Measurements from ENCODE around the gene RFX2.

RFX2 gene

DNA sequence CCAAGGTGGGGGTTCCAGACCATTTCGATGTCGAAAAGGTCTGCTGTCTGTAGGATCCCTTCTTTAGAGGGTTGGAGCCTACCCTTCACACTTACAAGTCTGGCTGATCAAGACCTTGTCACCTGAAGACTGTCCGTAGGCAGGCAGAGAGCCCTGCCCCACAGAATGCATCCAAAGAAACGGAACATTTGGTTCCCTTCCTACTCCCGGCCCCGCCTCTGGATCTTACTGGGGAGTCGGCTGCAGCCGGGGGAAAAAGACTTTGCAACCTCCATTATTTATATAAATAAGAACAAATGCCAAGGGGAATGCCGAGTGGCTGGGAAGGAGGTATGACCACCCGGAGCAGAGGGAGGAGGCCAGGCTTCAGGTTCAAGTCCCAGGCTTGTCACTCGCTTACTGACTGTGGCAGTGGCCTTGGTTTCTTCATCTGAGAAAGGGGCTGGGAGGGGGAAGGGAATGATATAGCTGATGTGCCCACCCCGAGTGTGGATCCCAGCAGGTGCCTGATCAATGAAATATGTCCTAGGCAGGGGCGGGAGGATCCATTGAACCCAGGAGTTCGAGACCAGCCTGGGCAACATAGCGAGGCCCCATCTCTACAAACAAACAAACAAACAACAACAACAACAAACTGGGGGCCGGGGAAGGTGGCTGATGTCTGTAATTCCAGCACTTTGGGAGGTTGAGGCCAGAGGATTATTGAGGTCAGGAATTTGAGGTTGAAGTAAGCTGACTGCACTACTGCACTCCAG lies 48.7 kb downstream of the RFX2 start:
- peaks cover 20 to 99% (median 68%) of the 10 kb centered on the region in 10 experiments for H3K4me1 ChIP-seq
- H3K9ac ChIP-seq: peak overlapping the region in 2 of 11 experiments; percentile 13 to 30; a peak in 1 of 22 replicates
- peak overlapping the region in 5 of 11 experiments; percentile 31 to 68 (median 57); a peak in 7 of 22 replicates for H3K27ac ChIP-seq
- H3K9me3 ChIP-seq (replicated peaks in 1 of 11): no peaks in the 10 kb centered on the region
- no peak for TF ChIP-seq Cebpa-rat (IDR thresholded peaks at IDR 0.05)
- H3K4me3 ChIP-seq: no peak overlapping the region
- peak overlapping the region in 7 of 11 experiments; percentile 7 to 79 (median 60); a peak in 12 of 22 replicates for H3K4me2 ChIP-seq
- no peaks in the 10 kb centered on the region for H3K36me3 ChIP-seq
- no peaks in the 10 kb centered on the region for H4K20me1 ChIP-seq
- H3K27me3 ChIP-seq: no peaks in the 10 kb centered on the region

DNA sequence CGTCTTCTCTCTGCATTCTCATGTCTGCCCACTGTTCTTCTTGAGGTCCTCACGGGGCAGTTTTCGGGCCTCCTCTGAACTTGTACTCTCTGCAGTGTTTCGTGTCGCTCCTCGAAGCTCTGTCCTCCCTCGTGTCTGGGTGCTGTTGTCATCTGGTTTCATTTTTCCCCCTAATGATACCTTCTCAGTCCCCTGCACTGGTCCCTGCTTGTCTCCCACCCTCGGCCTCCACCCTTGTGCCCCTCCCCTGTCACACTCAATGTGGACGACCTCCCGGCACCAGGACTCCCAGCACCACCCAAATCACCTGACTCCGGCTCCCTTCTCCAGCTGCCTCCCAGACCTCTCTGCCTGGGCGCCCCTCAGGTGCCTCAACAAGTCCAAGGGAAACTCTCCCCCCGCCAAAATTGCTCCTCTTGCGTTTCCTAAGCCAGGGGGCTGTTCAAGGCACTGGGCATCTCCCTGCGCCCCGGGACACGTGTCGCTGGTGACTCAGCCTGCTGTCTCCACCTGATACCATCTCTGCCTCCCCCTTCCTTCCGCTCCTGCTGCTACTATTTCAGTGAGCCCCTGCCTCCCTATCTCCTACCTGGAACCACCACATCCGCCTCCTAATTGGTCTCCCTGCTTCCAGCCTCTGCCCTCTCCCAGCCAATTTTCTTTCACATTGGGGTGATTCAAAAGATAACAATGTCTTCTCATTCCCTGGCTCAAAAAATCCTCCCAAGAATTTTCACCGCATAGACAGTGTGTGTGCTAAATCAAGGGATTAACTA lies 49.5 kb downstream of the RFX2 start:
- peak overlapping the region in 8 of 11 experiments; percentile 37 to 79 (median 60); a peak in 9 of 22 replicates for H3K4me2 ChIP-seq
- H3K4me1 ChIP-seq: peaks cover 13 to 99% (median 65%) of the 10 kb centered on the region in 10 experiments
- no peaks in the 10 kb centered on the region for H4K20me1 ChIP-seq
- TF ChIP-seq Cebpa-rat (IDR thresholded peaks at IDR 0.05): no peak
- H3K27ac ChIP-seq: peak overlapping the region in 6 of 11 experiments; percentile 2 to 30 (median 21); a peak in 4 of 22 replicates
- H3K36me3 ChIP-seq: no peaks in the 10 kb centered on the region
- H3K27me3 ChIP-seq: no peaks in the 10 kb centered on the region
- no peak overlapping the region for H3K4me3 ChIP-seq
- no peaks in the 10 kb centered on the region for H3K9me3 ChIP-seq (replicated peaks in 1 of 11)
- H3K9ac ChIP-seq: no peak overlapping the region

DNA sequence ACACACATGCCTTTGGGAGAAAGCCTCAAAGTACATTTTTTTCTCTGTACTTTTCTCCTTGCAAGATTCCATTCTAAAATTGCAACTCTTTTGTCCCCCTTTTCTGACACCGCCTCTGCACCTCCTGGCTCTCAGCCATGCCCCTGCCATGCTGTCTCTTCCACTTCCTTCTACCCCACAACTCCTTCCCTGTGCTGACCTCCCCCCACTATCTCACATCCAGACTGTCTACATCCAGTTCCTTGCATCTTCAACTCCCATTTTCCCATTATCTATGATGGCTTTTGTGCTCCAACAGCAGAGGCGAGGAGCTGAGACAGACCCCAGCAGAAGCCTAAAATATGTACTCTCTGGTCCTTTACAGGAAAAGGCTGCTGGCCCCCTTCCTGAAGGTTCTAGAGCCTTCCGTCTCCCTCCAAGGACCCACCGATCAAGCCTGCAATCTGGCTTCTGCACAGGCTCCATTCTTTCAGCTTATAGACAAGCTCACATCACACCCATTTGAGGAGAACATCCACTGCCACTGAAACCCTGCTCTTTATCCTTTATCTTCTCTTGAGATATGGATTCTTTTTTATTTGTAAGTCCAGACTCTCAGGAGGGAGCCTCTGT lies 50.2 kb downstream of the RFX2 start:
- no peak for TF ChIP-seq Cebpa-rat (IDR thresholded peaks at IDR 0.05)
- peaks cover 7 to 92% (median 58%) of the 10 kb centered on the region in 10 experiments for H3K4me1 ChIP-seq

DNA sequence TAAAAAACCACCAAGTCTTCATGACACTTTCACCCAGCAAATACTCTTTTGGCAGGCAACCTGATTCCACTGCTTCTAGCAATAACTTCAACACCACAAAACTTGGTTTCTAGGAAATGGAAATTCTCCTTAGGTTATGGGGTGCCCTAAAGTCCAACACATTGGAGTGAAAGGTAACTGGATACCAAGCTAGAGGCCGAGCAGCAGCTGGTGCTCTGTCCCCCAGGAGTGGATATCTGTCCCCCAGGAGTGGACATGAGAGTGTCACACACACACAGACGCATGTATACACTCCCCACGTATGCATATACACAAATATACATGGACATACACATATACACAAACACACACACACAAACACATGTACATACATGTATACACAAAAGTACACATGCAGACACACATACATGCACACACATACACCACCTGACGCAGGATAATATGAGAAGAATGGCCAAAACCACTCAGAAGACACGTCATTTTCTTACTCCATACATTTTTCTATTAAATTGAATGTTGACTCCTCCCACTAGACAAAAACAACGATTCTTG lies 50.8 kb downstream of the RFX2 start:
- H3K9ac ChIP-seq: no peak overlapping the region
- no peak for TF ChIP-seq Cebpa-rat (IDR thresholded peaks at IDR 0.05)
- H3K27ac ChIP-seq: peak overlapping the region in 4 of 11 experiments; percentile 2 to 82 (median 18); a peak in 2 of 22 replicates
- H4K20me1 ChIP-seq: no peaks in the 10 kb centered on the region
- H3K9me3 ChIP-seq (replicated peaks in 1 of 11): no peaks in the 10 kb centered on the region
- peaks cover 7 to 86% (median 54%) of the 10 kb centered on the region in 10 experiments for H3K4me1 ChIP-seq
- H3K4me3 ChIP-seq: no peak overlapping the region
- no peaks in the 10 kb centered on the region for H3K27me3 ChIP-seq
- no peaks in the 10 kb centered on the region for H3K36me3 ChIP-seq
- H3K4me2 ChIP-seq: peak overlapping the region in 10 of 11 experiments; percentile 10 to 79 (median 52); a peak in 13 of 22 replicates

More for the DNA sequence above, 50.2 kb downstream of the RFX2 start:
- Histone ChIP-seq H3K9me3 (replicated peaks in 1 of 11) (no peaks in the 10 kb centered on the region), H3K4me2 (peak overlapping the region; percentile 10 to 79 (median 51); a peak in 17 of 22 replicates), H3K36me3 (no peaks in the 10 kb centered on the region), H3K9ac (no peak overlapping the region; a peak in 1 of 22 replicates), H3K27me3 (no peaks in the 10 kb centered on the region), H3K4me3 (no peak overlapping the region), H3K27ac (peak overlapping the region in 6 of 11 experiments; percentile 1 to 30 (median 14); a peak in 5 of 22 replicates), H4K20me1 (no peaks in the 10 kb centered on the region)

DNA sequence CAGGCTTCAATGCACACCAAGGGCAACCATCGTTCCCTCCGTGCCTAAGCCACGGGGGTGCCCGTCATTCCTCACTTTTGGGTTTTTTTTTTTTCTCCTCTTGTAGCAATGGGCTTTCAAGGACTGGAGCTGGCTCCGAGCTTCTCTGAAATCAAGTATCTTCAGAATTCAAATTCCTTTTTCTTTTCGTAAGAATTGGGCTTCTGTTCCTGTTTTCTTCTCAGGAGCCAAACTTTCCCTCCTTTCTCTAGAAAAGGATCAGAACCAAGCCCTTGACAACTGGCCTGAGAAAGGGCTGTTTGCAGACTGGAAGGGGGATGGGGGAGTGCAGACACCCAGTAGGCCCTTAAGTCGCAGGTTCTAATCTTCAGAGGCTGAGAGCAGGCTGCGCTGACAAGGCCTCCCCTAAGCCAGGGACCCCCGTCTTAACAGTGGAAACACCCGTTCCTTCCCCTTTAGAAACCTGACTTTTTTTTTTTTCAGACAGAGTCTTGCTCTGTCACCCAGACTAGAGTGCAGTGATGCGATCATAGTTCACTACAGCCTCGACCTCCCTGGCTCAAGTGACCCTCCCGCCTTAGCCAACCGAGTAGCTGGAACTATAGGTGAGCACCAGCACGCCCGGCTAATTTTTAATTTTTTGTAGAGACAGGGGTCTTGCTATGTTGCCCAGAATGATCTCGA lies 51.6 kb downstream of the RFX2 start:
- Histone ChIP-seq H3K27ac (peak overlapping the region in 8 of 11 experiments; percentile 35 to 92 (median 72); a peak in 10 of 22 replicates), H3K4me2 (peak overlapping the region in 10 of 11 experiments; percentile 1 to 79 (median 67); a peak in 16 of 22 replicates), H3K9ac (peak overlapping the region in 4 of 11 experiments; percentile 7 to 76 (median 65); a peak in 3 of 22 replicates), H3K4me1 (peaks cover 7 to 78% (median 53%) of the 10 kb centered on the region in 10 experiments), H3K9me3 (replicated peaks in 1 of 11) (no peaks in the 10 kb centered on the region), H3K27me3 (no peaks in the 10 kb centered on the region), H4K20me1 (no peaks in the 10 kb centered on the region), H3K36me3 (no peaks in the 10 kb centered on the region), H3K4me3 (no peak overlapping the region)
- no peak for TF ChIP-seq Cebpa-rat (IDR thresholded peaks at IDR 0.05)

DNA sequence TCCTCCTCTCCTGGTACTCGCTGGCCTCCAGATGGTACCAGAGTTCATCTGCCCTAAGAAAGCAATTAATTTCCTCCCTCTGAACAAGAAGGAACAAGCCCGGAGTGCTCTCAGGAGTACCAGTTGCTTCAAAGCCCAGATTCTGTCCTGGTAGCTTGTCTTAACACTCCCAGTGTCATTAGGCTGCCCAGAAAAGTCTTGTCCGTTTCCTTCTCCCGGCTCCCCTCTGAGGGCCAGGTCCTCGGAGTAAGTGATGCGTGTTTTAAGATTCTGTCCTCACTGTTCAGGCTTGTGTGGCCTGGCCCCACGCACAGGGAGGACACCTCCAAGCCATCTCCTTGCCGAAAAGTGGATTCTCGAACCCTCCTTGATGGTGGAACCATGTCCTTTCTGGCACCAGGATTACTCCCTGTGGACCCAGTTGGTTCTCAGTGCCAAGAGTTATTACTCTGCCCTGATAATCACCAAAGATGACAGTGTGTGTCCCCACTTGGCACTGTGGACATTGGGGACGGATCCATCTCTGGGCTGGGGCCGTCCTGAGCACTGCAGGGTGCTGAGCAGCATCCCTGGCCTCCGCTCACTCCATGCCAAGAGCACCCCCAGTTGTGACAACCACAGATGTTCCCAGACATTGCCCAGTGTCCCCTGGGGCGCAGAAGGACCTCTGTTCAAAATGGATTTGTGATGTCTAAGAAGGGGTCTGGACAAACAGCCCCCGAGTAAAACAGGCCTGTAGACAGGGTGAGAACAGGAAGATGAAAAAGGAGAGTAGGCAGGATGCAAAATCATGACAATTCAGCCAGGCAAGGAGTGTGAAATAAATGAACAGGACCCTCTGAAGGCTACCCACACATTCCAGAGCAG lies 52.4 kb downstream of the RFX2 start:
- no peak for TF ChIP-seq Cebpa-rat (IDR thresholded peaks at IDR 0.05)
- peak overlapping the region; percentile 3 to 92 (median 59); a peak in 20 of 22 replicates for H3K27ac ChIP-seq
- no peaks in the 10 kb centered on the region for H3K36me3 ChIP-seq

More for the DNA sequence above, 52.4 kb downstream of the RFX2 start:
- Histone ChIP-seq H3K4me3 (no peak overlapping the region), H3K9ac (peak overlapping the region in 8 of 11 experiments; percentile 1 to 76 (median 50); a peak in 11 of 22 replicates), H3K4me2 (peak overlapping the region in 10 of 11 experiments; percentile 1 to 79 (median 67); a peak in 18 of 22 replicates), H3K4me1 (peaks cover 7 to 71% (median 51%) of the 10 kb centered on the region in 10 experiments), H4K20me1 (no peaks in the 10 kb centered on the region), H3K27me3 (no peaks in the 10 kb centered on the region), H3K9me3 (replicated peaks in 1 of 11) (no peaks in the 10 kb centered on the region)
